Measurements from ENCODE around the gene SF3B5.
"Not testable (repeated sequence)": the region's sequence is repeated elsewhere in the genome, so short reads cannot be mapped to it uniquely, and the experiment has no call there.

Gene SF3B5

DNA sequence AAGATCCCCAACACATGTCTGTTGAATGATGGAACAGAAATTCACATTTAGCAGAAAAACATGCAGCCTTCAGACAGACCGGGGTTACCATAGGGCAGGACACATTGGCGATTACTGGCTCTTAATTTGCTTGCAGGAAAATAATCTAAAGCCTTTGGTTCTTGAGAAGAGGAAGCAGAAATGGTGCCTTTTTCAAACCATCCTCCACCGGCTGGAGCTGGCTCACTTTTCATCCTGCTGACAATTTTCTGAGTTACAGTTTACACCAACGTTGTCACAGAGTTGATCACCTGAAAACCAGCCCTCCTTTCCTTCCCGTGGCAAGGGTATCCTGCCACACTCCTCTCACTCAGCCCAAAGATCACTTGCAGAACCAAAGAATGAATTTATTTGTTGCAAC is 32.6 kb downstream of the SF3B5 start:
- DNase-seq: no peak

DNA sequence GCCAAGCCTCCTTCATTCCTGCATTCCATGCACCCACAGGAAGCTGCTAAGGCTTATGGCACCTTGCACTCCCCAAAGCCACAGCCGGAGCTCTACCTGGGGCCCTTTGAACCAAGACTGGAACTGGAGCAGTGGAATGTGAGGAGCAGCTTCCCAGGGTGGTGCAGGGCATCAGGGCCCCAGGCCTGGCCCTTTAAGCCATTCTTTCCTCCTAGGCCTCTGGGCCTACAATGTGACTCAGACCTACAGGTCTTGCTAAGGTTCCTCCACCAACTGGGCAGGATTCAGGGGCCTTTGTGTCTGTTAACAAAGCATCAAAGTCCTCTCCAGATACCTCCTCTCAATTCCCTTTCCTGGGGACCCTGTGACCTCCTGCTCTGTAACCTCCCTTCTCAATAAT is 36.2 kb downstream of the SF3B5 start:
- no peak for DNase-seq

DNA sequence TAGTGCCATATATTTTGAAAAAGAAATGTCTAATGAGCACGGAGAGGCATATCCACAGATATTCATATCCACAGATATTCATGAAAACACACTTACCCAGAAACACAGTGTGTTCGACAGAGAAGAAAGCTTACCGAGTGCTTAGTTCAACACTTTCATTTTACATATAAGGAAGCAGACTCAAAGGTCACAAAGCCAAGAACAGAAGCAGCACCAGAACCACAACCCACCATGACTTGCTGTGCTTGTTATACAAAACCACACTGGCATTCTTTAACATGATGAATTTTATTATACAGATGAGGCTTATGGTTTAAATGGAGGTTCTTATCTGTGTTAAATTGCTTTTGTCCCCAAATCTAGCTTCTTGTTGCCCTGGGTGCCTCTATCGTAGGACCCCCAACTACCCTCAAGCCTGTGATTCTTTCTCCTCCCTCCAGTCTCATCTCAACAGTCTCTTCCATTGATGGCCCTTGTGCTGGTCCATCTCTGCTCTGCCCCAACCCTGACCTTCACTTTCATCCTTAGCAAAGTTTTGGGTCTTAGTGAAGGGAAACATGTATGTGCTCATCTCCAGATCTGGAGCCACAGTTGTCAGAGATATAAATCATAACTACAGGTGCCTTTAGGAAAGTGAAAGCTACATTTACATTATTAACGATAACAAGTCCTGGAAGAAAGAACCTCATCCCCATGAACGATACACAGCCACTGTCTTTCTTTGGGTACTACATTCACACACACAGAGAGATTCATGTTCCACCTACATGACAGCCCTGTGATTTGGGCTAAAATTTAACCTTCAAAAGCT is 40.0 kb downstream of the SF3B5 start:
- no peak for DNase-seq

DNA sequence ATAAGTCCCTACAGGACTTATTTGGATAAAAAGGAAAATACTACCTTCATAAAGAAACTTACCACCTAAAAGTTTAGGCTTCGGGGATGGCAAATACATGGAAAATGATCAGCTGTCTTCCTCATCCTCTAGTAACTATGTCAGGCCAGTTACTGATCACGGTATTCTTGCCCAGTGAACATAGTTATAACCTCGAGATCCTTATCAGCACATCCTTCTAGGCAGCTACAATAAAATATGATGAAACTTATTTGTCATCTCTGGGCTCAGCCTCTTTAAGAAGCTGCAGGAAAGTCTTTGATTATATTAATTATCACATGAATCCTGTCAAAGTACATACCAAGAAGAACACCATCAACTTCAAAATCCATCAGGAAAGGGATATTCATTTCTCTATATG is 41.8 kb downstream of the SF3B5 start:
- DNase-seq: no peak

DNA sequence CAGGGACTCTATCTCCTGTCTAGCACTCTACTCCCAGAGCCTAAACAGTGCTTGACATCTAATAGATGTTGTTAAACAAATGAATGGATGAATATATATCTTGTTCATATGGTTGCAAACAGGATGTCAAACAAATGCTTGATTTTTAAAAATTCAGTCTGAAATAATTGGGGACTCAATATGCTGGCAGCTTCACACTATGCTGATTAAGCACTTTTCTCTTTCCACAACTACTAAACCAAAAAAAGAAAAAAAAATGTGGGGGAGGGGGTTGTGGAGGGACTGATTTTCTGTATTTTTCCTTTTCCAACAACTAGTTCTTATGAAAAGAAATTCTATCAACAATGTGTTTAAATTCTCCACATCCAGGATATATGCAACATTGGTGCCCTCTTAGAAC is 42.9 kb downstream of the SF3B5 start:
- DNase-seq: no peak

DNA sequence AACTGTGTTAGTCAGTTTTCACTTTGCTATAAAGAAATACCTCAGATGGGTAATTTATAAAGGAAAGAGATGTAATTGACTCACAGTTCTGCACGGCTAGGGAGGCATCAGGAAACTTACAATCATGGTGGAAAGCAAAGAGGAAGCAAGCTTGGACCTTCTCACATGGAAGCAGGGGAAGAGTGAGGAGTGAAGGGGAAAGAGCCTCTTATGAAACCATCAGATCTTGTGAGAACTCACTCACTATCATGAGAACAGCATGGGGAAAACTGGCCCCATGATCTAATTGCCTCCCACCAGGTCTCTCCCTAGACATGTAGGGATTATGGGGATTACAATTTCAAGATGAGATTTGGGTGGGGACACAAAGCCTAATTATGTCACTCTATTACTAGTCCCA is 46.0 kb downstream of the SF3B5 start:
- no peak for DNase-seq

DNA sequence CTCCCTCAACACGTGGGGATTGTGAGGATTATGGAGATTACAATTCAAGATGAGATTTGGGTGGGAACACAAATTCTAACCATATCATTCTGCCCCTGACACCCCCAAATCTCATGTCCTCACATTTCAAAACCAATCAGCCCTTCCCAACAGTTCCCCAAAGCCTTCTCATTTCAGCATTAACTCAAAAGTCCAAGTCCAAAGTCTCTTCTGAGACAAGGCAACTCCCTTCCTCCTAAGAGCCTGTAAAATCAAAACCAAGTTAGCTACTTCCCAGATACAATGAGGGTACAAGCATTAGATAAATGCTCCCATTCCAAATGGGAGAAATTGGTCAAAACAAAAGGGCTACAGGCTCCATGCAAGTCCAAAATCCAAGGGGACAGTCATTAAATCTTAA is 47.7 kb downstream of the SF3B5 start:
- DNase-seq: no peak

DNA sequence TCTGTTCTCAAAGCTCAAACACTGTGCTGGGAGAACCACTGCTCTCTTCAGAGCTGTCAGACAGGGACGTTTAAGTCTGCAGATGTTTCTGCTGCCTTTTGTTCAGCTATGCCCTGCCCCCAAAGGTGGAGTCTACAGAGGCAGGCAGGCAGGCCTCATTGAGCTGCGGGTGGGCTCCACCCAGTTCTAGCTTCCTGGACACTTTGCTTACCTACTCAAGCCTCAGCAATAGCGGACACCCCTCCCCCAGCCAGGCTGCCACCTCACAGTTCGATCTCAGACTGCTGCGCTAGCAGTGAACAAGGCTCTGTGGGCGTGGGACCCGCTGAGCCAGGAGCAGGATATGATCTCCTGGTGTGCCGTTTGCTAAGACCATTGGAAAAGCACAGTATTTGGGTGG is 48.7 kb downstream of the SF3B5 start:
- DNase-seq: not testable (repeated sequence)

DNA sequence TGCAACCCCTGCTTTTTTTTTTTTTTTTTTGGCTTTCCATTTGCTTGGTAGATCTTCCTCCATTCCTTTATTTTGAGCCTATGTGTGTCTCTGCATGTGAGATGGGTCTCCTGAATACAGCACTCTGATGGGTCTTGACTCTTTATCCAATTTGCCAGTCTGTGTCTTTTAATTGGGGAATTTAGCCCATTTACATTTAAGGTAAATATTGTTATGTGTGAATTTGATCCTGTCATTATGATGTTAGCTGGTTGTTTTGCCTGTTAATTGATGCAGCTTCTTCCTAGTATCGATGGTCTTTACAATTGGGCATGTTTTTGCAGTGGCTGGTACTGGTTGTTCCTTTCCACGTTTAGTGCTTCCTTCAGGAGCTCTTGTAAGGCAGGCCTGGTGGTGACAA is 50.4 kb downstream of the SF3B5 start:
- not testable (repeated sequence) for DNase-seq

Data from 8988T (cell line).